ENCODE data around the gene HECTD1.

DNA sequence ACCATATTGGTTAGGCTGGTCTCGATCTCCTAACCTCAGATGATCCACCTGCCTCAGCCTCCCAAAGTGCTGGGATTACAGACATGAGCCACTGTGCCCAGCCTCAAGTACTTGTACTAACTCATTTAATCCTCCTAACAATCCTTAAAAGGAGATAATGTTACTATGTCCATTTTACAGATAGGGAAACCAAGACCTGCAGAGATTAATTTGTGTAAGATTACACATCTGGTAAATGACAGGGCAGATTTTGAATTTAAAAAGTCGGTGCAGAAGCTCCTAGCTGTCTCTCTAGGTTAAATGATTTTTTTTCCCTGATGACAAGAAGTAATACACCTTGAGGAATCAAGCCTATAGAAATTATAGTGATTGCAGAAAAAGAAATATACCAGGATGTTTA is 13.7 kb upstream of the HECTD1 start:
- no peak for TF ChIP-seq POLR2A (IDR thresholded peaks at IDR 0.05; ENCODE audit: low read depth, low read length)
- TF ChIP-seq POLR2AphosphoS5 (IDR thresholded peaks at IDR 0.05; ENCODE audit: low read depth, low read length) = no peak
- no peak for TF ChIP-seq TAF1 (IDR thresholded peaks at IDR 0.05; ENCODE audit: borderline replicate concordance, low read depth, low read length)
